Uterus (tissue), 4 donors: Measurements from ENCODE around the gene ACTA1. TPM values are rescaled to one million over a fixed set of nuclear protein-coding genes. Genes with fewer than 3 reads are reported as not detected.
"Not testable (repeated sequence)": the region's sequence is repeated elsewhere in the genome, so short reads cannot be mapped to it uniquely, and the experiment has no call there.

Experiments used
- DNase-seq, 2 donors: peaks; one replicate each; pipeline ENCODE4 v3.0.0-alpha.2; 2019 to 2020
- H3K27ac ChIP-seq, 2 donors: fragments of 200-600 bp; sonication (generic); 1 replicate in 1 of 2; 2 replicates in 1 of 2; pipeline ENCODE4 v1.5.1; 2016 to 2018
- H3K27me3 ChIP-seq, 2 donors: fragments of 200-600 bp; sonication (generic); one replicate each; pipeline ENCODE4 v1.5.1; 2018 to 2019; ENCODE audit warnings: control low read depth in 1 of 2
- H3K36me3 ChIP-seq, 2 donors: fragments of 200-600 bp; sonication (generic); one replicate each; pipeline ENCODE4 v1.5.1; 2019; ENCODE audit warnings: control low read depth in 1 of 2
- H3K4me1 ChIP-seq, 2 donors: fragments of 200-600 bp; sonication (generic); one replicate each; pipeline ENCODE4 v1.5.1; 2018 to 2019; ENCODE audit warnings: control low read depth in 1 of 2
- H3K4me3 ChIP-seq, 2 donors: fragments of 200-600 bp; sonication (generic); 1 replicate in 1 of 2; 2 replicates in 1 of 2; pipeline ENCODE4 v1.5.1; 2018 to 2019; ENCODE audit warnings: mild to moderate bottlenecking in 1 of 2
- H3K9me3 ChIP-seq, 2 donors: fragments of 200-600 bp; sonication (generic); one replicate each; pipeline ENCODE4 v1.5.1; 2019; ENCODE audit warnings: control low read depth in 1 of 2
- CTCF ChIP-seq, 4 experiments: fragments of 200-600 bp in 2 of 4; fragments of 450-650 bp in 2 of 4; sonication (generic) in 2 of 4; IDR thresholded peaks; one replicate each; pipeline ENCODE4 v1.5.1; 2016 to 2019; ENCODE audit warnings: antibody characterized with exemption in 4 of 4, mild to moderate bottlenecking in 2 of 4, moderate library complexity in 1 of 4
- POLR2A ChIP-seq, 2 donors: fragments of 450-650 bp; IDR thresholded peaks; one replicate each; pipeline ENCODE4 v1.6.1; 2016; ENCODE audit warnings: antibody characterized with exemption in 2 of 2, mild to moderate bottlenecking in 1 of 2, moderate library complexity in 1 of 2
- intact Hi-C: fragments of 100-400 bp; cut with DNase I; formaldehyde crosslinking; loops from one replicate; pipeline ENCODE4 v1.15.1; 2023; ENCODE audit warnings: low total_unique reads
- total RNA-seq, 4 donors: library from RNA; depleted of rRNA in 3 of 4; stranded (reverse); fragments of >200 nt in 3 of 4; gene quantifications; one replicate each; pipeline versions ENCODE4 v1.1.0 to v1.2.4, GENCODE V29; 2014 to 2023
- donor health status: DM: yes; HTN: yes; CAD: no.

ACTA1 gene
- total RNA-seq, 4 donors from 2014 or later: 4.2 TPM; not detected in 3

- Histone ChIP-seq H3K27ac (no peak overlapping the region), H3K4me1 (peaks cover 0 to 12% of the 10 kb centered on the region in 2 donors), H3K9me3 (no peaks in the 10 kb centered on the region), H3K36me3 (no peaks in the 10 kb centered on the region), H3K4me3 (no peak overlapping the region), H3K27me3 (peaks cover 0 to 12% of the 10 kb centered on the region in 2 donors)
- no peak for DNase-seq
- intact Hi-C loops: no loop called here
- TF ChIP-seq CTCF (IDR thresholded peaks at IDR 0.05): no peak
- no peak for TF ChIP-seq POLR2A (IDR thresholded peaks at IDR 0.05)
Observed at GRCh38 chr1:229403573-229403972, 30.3 kb downstream of the ACTA1 start.

- intact Hi-C loops: no loop called here
- peaks cover 0 to 12% of the 10 kb centered on the region in 2 donors for H3K27me3 ChIP-seq
- TF ChIP-seq POLR2A (IDR thresholded peaks at IDR 0.05): no peak
- no peak for TF ChIP-seq CTCF (IDR thresholded peaks at IDR 0.05)
- H3K27ac ChIP-seq: no peak overlapping the region
- H3K9me3 ChIP-seq: no peaks in the 10 kb centered on the region
- no peak overlapping the region for H3K4me3 ChIP-seq
- H3K4me1 ChIP-seq: peaks cover 0 to 12% of the 10 kb centered on the region in 2 donors
- no peaks in the 10 kb centered on the region for H3K36me3 ChIP-seq
- no peak for DNase-seq
Observed at GRCh38 chr1:229402993-229403392, 30.9 kb downstream of the ACTA1 start.

GRCh38 chr1:229402329-229402728 is 31.6 kb downstream of the ACTA1 start:
- H3K4me1 ChIP-seq, H3K27ac ChIP-seq, H3K4me3 ChIP-seq, H3K36me3 ChIP-seq, intact Hi-C loops, H3K27me3 ChIP-seq, H3K9me3 ChIP-seq, DNase-seq: not testable (repeated sequence)

- H3K4me1 ChIP-seq: no peaks in the 10 kb centered on the region
- no peaks in the 10 kb centered on the region for H3K36me3 ChIP-seq
- intact Hi-C loops: no loop called here
- H3K27ac ChIP-seq: no peak overlapping the region
- H3K27me3 ChIP-seq: peaks cover 0 to 7% of the 10 kb centered on the region in 2 donors
- no peaks in the 10 kb centered on the region for H3K9me3 ChIP-seq
- no peak overlapping the region for H3K4me3 ChIP-seq
- no peak for TF ChIP-seq POLR2A (IDR thresholded peaks at IDR 0.05)
- TF ChIP-seq CTCF (IDR thresholded peaks at IDR 0.05): no peak
- DNase-seq: no peak
Observed at GRCh38 chr1:229397762-229398161, 36.1 kb downstream of the ACTA1 start.

GRCh38 chr1:229396585-229397206 is 37.2 kb downstream of the ACTA1 start:
- no peak for DNase-seq
- TF ChIP-seq POLR2A (IDR thresholded peaks at IDR 0.05) (no peak), CTCF (IDR thresholded peaks at IDR 0.05) (no peak)
- H3K27ac ChIP-seq: no peak overlapping the region
- no peaks in the 10 kb centered on the region for H3K4me1 ChIP-seq
- peaks cover 0 to 7% of the 10 kb centered on the region in 2 donors for H3K27me3 ChIP-seq
- no peaks in the 10 kb centered on the region for H3K36me3 ChIP-seq
- intact Hi-C loops: no loop called here
- no peaks in the 10 kb centered on the region for H3K9me3 ChIP-seq
- no peak overlapping the region for H3K4me3 ChIP-seq

GRCh38 chr1:229394517-229394916 is 39.4 kb downstream of the ACTA1 start:
- H3K4me1 ChIP-seq, H3K36me3 ChIP-seq, intact Hi-C loops, H3K9me3 ChIP-seq, H3K27me3 ChIP-seq, H3K27ac ChIP-seq, DNase-seq, H3K4me3 ChIP-seq: not testable (repeated sequence)
